Activated CD8-positive, alpha-beta memory T cell treated with anti-CD3 and anti-CD28 coated beads, Interleukin-2, amount 10 ng/mL, durations not matched to agents 7 days and 5 days (primary cell): Measurements from ENCODE around the gene DNAAF2. TPM values are rescaled to one million over a fixed set of nuclear protein-coding genes. Genes with fewer than 3 reads are reported as not detected.
A peak's percentile ranks its signal among the peaks of the same experiment; 100 is the strongest.
"Not testable (repeated sequence)": the region's sequence is repeated elsewhere in the genome, so short reads cannot be mapped to it uniquely, and the experiment has no call there.

ENCODE experiments used
- ATAC-seq: fragments of 150-1000 bp; cut with Tn5 transposase; one replicate; pipeline ENCODE4 v1.10.0; 2021; ENCODE audit warnings: moderate library complexity
- CTCF ChIA-PET: fragments of 350-600 bp; sonication (Branson Sonifier 250); formaldehyde crosslinking; loops from one replicate; lab custom pipeline; 2021; ENCODE audit warnings: antibody characterized with exemption; lab: Charles Lee
- DNase-seq: peaks from one replicate; pipeline ENCODE4 v3.0.0-alpha.2; 2020
- H3K27ac Mint-ChIP-seq: one replicate; pipeline ENCODE4 v1.8.0; 2021; ENCODE audit warnings: mild to moderate bottlenecking, mixed read lengths
- H3K27me3 Mint-ChIP-seq: one replicate; pipeline ENCODE4 v1.8.0; 2021; ENCODE audit warnings: mixed read lengths
- H3K36me3 Mint-ChIP-seq: one replicate; pipeline ENCODE4 v1.8.0; 2021; ENCODE audit warnings: mild to moderate bottlenecking, mixed read lengths
- H3K4me1 Mint-ChIP-seq: one replicate; pipeline ENCODE4 v1.8.0; 2021; ENCODE audit warnings: mixed read lengths
- H3K4me3 Mint-ChIP-seq: one replicate; pipeline ENCODE4 v1.8.0; 2021; ENCODE audit warnings: mild to moderate bottlenecking, moderate library complexity, mixed read lengths
- H3K9me3 Mint-ChIP-seq: one replicate; pipeline ENCODE4 v1.8.0; 2022; ENCODE audit warnings: low read depth, mixed read lengths
- total RNA-seq, 2 experiments: library from RNA; stranded (reverse); gene quantifications; one replicate each; pipeline ENCODE4 v1.2.3, GENCODE V29; 2021

The DNAAF2 gene
- total RNA-seq, 2 experiments from 2014 or later: 8.7 to 11.5 TPM

DNA sequence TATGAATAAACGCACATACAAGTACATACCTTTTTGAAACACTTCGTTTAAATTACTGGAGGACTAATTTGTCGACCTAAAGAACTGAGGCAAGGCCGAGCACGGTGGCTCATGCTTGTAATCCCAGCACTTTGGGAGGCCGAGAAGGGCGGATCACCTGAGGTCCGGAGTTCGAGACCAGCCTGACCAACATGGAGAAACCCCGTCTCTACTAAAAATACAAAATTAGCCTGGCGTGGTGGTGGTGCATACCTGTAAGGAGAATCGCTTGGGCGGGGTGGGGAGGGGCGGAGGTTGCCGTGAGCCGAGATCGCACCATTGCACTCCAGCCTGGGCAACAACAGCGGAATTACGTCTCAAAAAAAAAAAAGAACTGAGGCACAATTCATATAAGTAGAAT, 15.8 kb downstream of the DNAAF2 start:
- CTCF ChIA-PET: interaction anchor here (2.0 to 2.3 kb wide), 2 partner anchors 20 to 24 kb away, joined by 11 to 17 read pairs; partner anchors contain the start of gene LRR1
- H3K27me3 Mint-ChIP-seq, ATAC-seq, H3K9me3 Mint-ChIP-seq, DNase-seq: not testable (repeated sequence)
- Mint-ChIP-seq H3K4me1 (peaks cover 40% of the 10 kb centered on the region), H3K4me3 (peak overlapping the region; percentile 84), H3K36me3 (peaks cover 64% of the 10 kb centered on the region), H3K27ac (peak overlapping the region; percentile 92)

DNA sequence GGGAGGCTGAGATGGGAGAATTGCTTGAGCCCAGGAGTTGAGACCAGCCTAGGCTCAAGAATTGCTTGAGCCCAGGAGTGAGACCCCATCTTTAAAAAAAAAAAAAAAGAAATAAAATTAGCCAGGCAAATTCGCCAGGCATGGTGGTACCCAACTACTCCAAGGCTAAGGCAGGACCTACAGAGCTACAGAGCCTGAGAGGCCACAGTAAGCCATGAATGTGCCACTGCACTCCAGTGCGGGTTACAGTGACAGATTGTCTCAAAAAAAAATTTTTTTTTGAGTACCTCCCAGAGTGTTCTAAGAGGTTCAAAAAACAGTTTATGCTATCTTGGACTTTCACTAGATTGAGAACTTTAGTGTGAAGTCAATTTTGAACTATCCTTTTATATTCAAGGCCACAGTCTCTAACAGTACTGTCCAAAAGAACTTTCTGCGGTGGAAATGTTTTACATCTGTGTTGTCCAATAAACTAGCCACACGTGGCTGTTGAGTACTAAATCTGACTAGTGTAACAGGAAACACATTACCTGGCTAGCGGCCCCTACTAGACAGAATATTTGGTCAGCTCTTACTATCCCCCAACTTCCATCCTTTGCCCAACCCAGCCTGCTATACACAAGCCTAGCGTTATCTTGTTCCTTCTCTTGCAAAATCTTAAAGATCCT, 17.1 kb downstream of the DNAAF2 start:
- Mint-ChIP-seq H3K36me3 (peaks cover 63% of the 10 kb centered on the region), H3K27ac (peak overlapping the region; percentile 92), H3K4me1 (peaks cover 37% of the 10 kb centered on the region), H3K4me3 (peak overlapping the region; percentile 84), H3K9me3 (no peaks in the 10 kb centered on the region), H3K27me3 (no peaks in the 10 kb centered on the region)
- CTCF ChIA-PET: interaction anchor here (1.2 kb wide), 1 partner anchor 16 kb away, joined by 4 read pairs; no protein-coding TSS in a partner anchor
- ATAC-seq (no peak), DNase-seq (no peak)

DNA sequence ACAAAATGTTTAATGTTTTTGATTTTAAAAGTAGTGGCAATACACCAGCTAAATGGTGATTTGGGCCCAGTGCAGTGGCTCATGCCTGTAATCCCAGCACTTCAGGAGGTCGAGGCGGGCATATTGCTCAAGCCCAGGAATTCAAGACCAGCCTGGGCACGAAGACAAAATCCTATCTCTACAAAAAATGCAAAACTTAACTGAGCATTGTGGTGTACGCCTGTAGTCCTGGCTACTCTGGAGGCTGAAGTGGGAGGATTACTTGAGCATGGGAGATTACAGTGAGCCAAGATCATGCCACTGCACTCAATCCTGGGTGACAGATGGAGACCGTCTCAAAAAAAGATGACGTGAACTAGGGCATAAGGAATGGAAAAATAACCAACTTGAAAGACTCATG, 19.3 kb downstream of the DNAAF2 start:
- ATAC-seq: no peak
- peaks cover 39% of the 10 kb centered on the region for H3K4me1 Mint-ChIP-seq
- no peak overlapping the region for H3K4me3 Mint-ChIP-seq
- peaks cover 52% of the 10 kb centered on the region for H3K36me3 Mint-ChIP-seq
- no peak for DNase-seq
- CTCF ChIA-PET: interaction anchor here (1.5 kb wide), 1 partner anchor 29 kb away, joined by 4 read pairs; no protein-coding TSS in a partner anchor
- no peaks in the 10 kb centered on the region for H3K9me3 Mint-ChIP-seq
- H3K27me3 Mint-ChIP-seq: no peaks in the 10 kb centered on the region
- H3K27ac Mint-ChIP-seq: no peak overlapping the region

DNA sequence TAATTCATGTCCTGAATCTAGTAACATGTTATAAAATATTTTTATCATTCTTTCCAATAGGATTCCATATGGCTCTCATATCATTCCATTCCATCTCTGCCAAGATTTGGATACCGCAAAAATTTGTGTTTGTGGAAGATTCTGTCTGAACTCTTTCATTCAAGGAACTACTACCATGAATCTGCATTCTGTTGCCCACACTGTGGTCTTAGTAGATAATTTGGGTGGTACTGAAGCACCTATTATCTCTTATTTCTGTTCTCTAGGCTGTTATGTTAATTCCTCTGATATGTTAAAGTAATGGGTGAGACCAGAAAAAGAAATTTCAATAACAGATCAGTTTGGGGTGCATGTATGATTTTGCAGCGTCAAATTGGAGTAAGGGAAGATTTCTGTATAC, 20.8 kb downstream of the DNAAF2 start:
- DNase-seq: no peak
- Mint-ChIP-seq H3K4me1 (peaks cover 44% of the 10 kb centered on the region), H3K36me3 (peaks cover 51% of the 10 kb centered on the region), H3K4me3 (no peak overlapping the region), H3K27me3 (no peaks in the 10 kb centered on the region), H3K9me3 (no peaks in the 10 kb centered on the region), H3K27ac (peak overlapping the region; percentile 0)
- CTCF ChIA-PET: no interaction called here
- ATAC-seq: no peak

DNA sequence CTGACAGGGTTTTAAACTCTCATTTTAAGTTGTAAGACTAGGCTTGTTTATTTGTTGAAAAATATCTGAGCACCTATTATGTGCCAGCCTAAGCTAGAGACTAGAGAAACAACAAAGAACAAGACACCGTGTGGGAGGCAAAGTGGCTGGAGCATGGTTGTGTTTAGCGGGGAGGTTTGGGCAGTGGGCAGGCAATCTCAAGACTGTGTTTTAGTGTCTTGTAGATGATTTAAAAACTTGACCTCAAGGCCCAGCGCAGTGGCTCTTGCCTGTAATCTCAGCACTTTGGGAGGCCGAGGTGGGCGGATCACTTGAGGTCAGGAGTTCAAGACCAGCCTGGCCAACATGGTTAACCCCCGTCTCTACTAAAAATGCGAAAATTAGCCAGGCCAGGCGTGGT, 22.4 kb downstream of the DNAAF2 start:
- CTCF ChIA-PET: interaction anchor here (1.5 to 1.8 kb wide), 2 partner anchors 8 to 12 kb away, joined by 4 to 5 read pairs; partner anchors contain the start of genes MGAT2 and RPL36AL
- H3K4me3 Mint-ChIP-seq: no peak overlapping the region
- no peaks in the 10 kb centered on the region for H3K27me3 Mint-ChIP-seq
- H3K9me3 Mint-ChIP-seq: no peaks in the 10 kb centered on the region
- H3K27ac Mint-ChIP-seq: peak overlapping the region; percentile 29
- H3K4me1 Mint-ChIP-seq: peaks cover 37% of the 10 kb centered on the region
- ATAC-seq: no peak
- peaks cover 49% of the 10 kb centered on the region for H3K36me3 Mint-ChIP-seq
- DNase-seq: no peak

DNA sequence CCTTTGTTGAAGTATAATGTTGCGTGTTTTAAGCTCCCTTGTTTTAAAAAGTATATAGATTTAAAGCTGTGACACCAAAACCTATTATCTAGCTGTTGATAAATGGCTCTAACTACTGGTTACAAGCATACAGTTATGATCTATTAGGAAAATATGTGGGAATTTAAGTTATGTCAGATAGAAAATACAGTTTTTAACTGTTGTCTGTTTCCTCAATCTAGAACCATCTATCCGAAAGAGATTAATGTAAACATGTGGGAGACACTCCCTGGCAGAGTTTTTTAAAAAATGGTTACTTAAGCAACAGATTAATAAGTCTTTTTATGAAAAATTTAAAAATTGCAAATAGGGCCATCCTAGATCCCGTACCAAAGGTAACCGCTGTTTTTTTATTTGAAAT, 22.8 kb downstream of the DNAAF2 start:
- Mint-ChIP-seq H3K9me3 (no peaks in the 10 kb centered on the region), H3K27ac (no peak overlapping the region), H3K4me3 (no peak overlapping the region), H3K36me3 (peaks cover 47% of the 10 kb centered on the region), H3K27me3 (no peaks in the 10 kb centered on the region), H3K4me1 (peaks cover 33% of the 10 kb centered on the region)
- ATAC-seq (no peak), DNase-seq (no peak)
- CTCF ChIA-PET: interaction anchor here (1.5 to 1.8 kb wide), 2 partner anchors 8 to 12 kb away, joined by 4 to 5 read pairs; partner anchors contain the start of genes MGAT2 and RPL36AL

DNA sequence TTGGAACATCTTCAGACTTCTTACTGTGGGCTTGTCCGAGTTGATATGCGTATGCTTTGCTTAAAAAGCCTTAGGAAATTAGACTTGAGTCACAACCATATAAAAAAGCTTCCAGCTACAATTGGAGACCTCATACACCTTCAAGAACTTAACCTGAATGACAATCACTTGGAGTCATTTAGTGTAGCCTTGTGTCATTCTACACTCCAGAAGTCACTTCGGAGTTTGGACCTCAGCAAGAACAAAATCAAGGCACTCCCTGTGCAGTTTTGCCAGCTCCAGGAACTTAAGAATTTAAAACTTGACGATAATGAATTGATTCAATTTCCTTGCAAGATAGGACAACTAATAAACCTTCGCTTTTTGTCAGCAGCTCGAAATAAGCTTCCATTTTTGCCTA, 27.5 kb downstream of the DNAAF2 start:
- CTCF ChIA-PET: interaction anchor here (0.8 to 2.2 kb wide), 2 partner anchors 13 to 17 kb away, joined by 3 to 6 read pairs; partner anchors contain the start of genes MGAT2 and RPL36AL

DNA sequence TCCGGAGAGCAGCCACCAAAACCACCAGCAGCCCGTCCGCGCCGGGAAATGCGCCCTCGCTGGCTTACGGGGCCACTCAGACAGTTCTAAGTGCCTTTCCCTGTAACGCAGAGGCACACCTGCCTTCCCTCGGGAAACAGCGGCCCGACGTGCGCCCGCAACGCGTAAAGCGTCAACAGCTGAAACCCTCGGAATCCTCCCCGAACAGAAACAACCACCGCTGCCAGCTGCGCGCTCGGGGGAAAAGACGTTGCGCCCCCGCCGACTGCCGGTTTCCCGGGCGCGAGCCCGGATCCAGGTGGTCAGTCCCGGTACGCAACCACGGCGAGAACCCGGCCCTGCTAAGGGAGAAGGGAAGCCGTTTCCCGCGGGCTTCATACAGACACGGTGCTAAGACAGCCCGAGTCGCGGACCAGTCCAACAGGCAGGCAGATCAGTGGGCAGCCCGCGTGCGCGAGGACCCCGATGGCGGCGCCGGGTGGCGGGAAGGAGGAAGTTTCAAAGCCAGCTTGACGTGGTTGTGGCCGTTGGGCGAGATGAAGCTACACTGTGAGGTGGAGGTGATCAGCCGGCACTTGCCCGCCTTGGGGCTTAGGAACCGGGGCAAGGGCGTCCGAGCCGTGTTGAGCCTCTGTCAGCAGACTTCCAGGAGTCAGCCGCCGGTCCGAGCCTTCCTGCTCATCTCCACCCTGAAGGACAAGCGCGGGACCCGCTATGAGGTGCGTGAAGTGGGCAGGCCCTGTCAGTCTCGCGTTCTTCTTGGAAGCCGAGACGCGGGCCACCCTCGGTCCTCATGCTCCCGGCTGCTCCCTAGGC, 36.4 kb downstream of the DNAAF2 start, which contains the start of gene LRR1:
TSS of gene LRR1 (plus strand) at position 456 of the 816 bp plus-strand sequence. CDS start at position 537, 81 bp downstream.
- CTCF ChIA-PET: interaction anchor here (0.8 to 6.6 kb wide), 9 partner anchors 12 to 263 kb away, joined by 3 to 78 read pairs (median 4); partner anchors contain the start of genes DNAAF2, MGAT2, RPL36AL and RPS29
- peak within 1 kb of the TSS; percentile 99 for H3K4me3 Mint-ChIP-seq
- H3K27me3 Mint-ChIP-seq: no peaks in the 10 kb centered on the region
- peak; percentile 90 for DNase-seq
- H3K4me1 Mint-ChIP-seq: peaks cover 30% of the 10 kb centered on the region
- peak within 1 kb of the TSS; percentile 99 for H3K27ac Mint-ChIP-seq
- H3K9me3 Mint-ChIP-seq: no peaks in the 10 kb centered on the region
- peak; percentile 88 for ATAC-seq
- peaks cover 21% of the 10 kb centered on the region for H3K36me3 Mint-ChIP-seq

More for the DNA sequence above, 27.5 kb downstream of the DNAAF2 start:
- Mint-ChIP-seq H3K36me3 (peaks cover 42% of the 10 kb centered on the region), H3K27ac (no peak overlapping the region), H3K4me3 (no peak overlapping the region), H3K9me3 (no peaks in the 10 kb centered on the region), H3K27me3 (no peaks in the 10 kb centered on the region), H3K4me1 (peaks cover 31% of the 10 kb centered on the region)
- DNase-seq (no peak), ATAC-seq (no peak)

DNA sequence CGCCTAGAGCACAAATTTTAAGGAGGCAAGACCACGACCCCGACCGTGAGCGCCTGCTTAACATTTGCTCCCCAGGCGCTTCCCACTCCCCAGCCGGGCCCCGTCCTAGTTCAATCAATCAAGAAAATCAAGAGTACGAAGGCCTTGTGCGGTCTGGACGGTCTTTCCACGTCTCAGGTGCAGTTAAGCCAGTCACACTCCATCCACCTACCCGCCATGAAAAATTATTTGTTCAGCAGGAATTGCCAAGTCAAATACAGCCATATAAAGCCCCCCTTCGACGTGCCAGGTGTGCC, 36.9 kb downstream of the DNAAF2 start:
- Mint-ChIP-seq H3K36me3 (peaks cover 20% of the 10 kb centered on the region), H3K4me1 (peaks cover 30% of the 10 kb centered on the region), H3K4me3 (peak overlapping the region; percentile 99), H3K27me3 (no peaks in the 10 kb centered on the region), H3K9me3 (no peaks in the 10 kb centered on the region), H3K27ac (peak overlapping the region; percentile 99)
- DNase-seq: no peak
- ATAC-seq: peak; percentile 3
- CTCF ChIA-PET: interaction anchor here (1.1 to 6.6 kb wide), 5 partner anchors 12 to 264 kb away, joined by 3 to 78 read pairs (median 7); partner anchors contain the start of genes DNAAF2, MGAT2, RPL36AL and RPS29

DNA sequence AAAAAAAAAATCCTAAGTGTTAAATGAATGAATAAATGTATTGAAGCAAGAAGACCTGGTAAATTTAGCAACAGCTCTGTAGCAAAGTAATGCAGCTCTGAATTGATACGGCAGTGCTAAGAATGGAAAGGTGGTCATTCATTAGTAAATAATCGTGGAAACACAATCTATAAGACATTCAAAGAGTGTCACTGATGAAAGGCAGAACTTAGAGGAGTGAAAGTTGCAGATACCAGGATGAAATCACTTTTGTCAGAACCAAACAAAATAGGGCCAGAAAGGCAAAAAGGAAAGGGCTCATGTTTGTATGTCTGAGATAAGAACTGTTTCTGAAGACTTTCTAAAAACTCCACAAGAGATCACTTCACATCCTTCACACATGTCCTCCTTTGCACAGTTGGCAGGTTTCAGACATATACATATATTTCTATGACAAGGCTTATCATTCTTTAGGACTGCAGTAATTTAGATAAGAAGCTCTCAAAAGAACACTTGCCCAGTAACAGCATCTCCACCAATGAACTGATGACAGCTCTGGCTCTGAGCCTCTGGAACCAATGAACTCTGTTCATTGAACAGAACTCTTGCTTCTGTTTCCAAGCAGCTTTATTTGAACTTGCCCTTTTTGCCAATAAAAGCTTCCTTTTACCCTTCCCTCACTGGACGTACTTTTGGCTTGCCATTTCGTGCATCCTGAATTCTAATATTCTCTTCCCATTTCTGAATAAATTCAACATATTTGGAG, 40.5 kb downstream of the DNAAF2 start:
- Mint-ChIP-seq H3K27ac (no peak overlapping the region), H3K36me3 (no peaks in the 10 kb centered on the region), H3K4me1 (peaks cover 14% of the 10 kb centered on the region), H3K4me3 (no peak overlapping the region), H3K9me3 (no peaks in the 10 kb centered on the region), H3K27me3 (no peaks in the 10 kb centered on the region)
- CTCF ChIA-PET: interaction anchor here (1.1 to 6.6 kb wide), 4 partner anchors 8 to 129 kb away, joined by 3 to 78 read pairs (median 7); partner anchors contain the start of genes MGAT2, RPL36AL and RPS29
- no peak for DNase-seq
- ATAC-seq: no peak

DNA sequence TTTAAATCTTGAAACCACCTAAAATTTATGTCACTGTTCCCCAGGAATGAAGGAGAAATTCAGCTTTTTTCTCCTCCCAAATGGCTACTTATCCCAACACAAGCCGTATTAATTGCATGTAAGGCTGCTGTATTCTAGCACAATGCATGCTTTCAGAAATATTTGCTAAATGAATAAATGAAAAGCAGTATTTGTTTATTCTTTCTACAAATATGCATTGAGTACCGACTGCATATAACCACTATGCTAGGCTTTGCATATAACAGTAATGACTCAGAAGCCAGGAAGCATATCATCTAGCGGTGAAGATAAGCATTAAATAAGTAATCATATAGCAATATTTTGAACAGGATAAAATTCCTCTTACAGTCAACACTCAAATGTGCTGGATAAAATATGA, 42.0 kb downstream of the DNAAF2 start:
- CTCF ChIA-PET: no interaction called here
- H3K27ac Mint-ChIP-seq: no peak overlapping the region
- H3K9me3 Mint-ChIP-seq: no peaks in the 10 kb centered on the region
- peaks cover 14% of the 10 kb centered on the region for H3K4me1 Mint-ChIP-seq
- H3K27me3 Mint-ChIP-seq: no peaks in the 10 kb centered on the region
- H3K36me3 Mint-ChIP-seq: no peaks in the 10 kb centered on the region
- no peak for ATAC-seq
- H3K4me3 Mint-ChIP-seq: no peak overlapping the region
- no peak for DNase-seq

DNA sequence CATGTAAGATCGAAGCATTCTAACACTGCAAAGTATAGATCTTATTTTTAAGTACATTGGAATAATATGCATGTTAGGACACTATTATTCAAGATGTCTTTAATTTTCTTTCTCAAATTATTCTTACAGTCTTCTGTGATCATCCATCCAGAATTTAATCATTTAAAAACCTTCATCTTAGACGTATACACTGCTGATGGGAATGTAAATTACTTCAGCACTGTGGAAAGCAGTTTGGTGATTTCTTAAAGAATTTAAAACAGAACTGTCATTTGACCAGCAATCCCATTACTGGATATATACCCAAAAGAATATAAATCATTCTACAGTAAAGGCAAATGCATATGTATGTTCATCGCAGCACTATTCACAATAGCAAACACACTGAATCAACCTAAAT, 45.7 kb downstream of the DNAAF2 start:
- CTCF ChIA-PET: no interaction called here
- ATAC-seq: no peak

More for the DNA sequence above, 45.7 kb downstream of the DNAAF2 start:
- no peak overlapping the region for H3K4me3 Mint-ChIP-seq
- no peak for DNase-seq
- peaks cover 18% of the 10 kb centered on the region for H3K36me3 Mint-ChIP-seq
- H3K27me3 Mint-ChIP-seq: no peaks in the 10 kb centered on the region
- no peak overlapping the region for H3K27ac Mint-ChIP-seq
- peaks cover 9% of the 10 kb centered on the region for H3K4me1 Mint-ChIP-seq
- H3K9me3 Mint-ChIP-seq: no peaks in the 10 kb centered on the region
